H9 (cell line): ENCODE data around the gene MTFMT. TPM values are rescaled to one million over a fixed set of nuclear protein-coding genes. Genes with fewer than 3 reads are reported as not detected.

ENCODE experiments used
- DNase-seq: peaks from one replicate; pipeline ENCODE4 v3.0.0-alpha.2; 2017
- H2AFZ ChIP-seq: one replicate; pipeline ENCODE4 v1.6.1; 2013; ENCODE audit warnings: mild to moderate bottlenecking, low read length, control low read depth, moderate library complexity
- H2AK5ac ChIP-seq: 2 replicates; pipeline ENCODE4 v1.6.1; 2013; ENCODE audit warnings: low read length, control low read depth, mixed read lengths; ENCODE audit not compliant: insufficient read length
- H2BK120ac ChIP-seq: one replicate; pipeline ENCODE4 v1.6.1; 2013; ENCODE audit warnings: low read depth, mild to moderate bottlenecking, low read length, control low read depth, inconsistent platforms; ENCODE audit not compliant: poor library complexity, severe bottlenecking
- H2BK12ac ChIP-seq: 2 replicates; pipeline ENCODE4 v1.6.1; 2013; ENCODE audit warnings: low read length, control low read depth, mixed read lengths, low read depth; ENCODE audit not compliant: insufficient read length
- H2BK15ac ChIP-seq: 2 replicates; pipeline ENCODE4 v1.6.1; 2013; ENCODE audit warnings: low read depth, low read length, control low read depth
- H2BK20ac ChIP-seq: one replicate; pipeline ENCODE4 v1.6.1; 2013; ENCODE audit warnings: low read depth, mild to moderate bottlenecking, low read length, control low read depth, inconsistent platforms; ENCODE audit not compliant: poor library complexity, severe bottlenecking
- H2BK5ac ChIP-seq: 2 replicates; pipeline ENCODE4 v1.6.1; 2013; ENCODE audit warnings: low read length, control low read depth, mixed read lengths; ENCODE audit not compliant: insufficient read length
- H3K14ac ChIP-seq: 2 replicates; pipeline ENCODE4 v1.6.1; 2013; ENCODE audit warnings: low read length, control low read depth; ENCODE audit not compliant: insufficient read depth
- H3K18ac ChIP-seq: 2 replicates; pipeline ENCODE4 v1.6.1; 2013; ENCODE audit warnings: low read depth, mild to moderate bottlenecking, mixed read lengths, low read length, control low read depth; ENCODE audit not compliant: insufficient read length
- H3K23ac ChIP-seq: 2 replicates; pipeline ENCODE4 v1.6.1; 2013; ENCODE audit warnings: low read length, control low read depth, mixed read lengths, low read depth; ENCODE audit not compliant: insufficient read length
- H3K23me2 ChIP-seq: 2 replicates; pipeline ENCODE4 v1.6.1; 2013; ENCODE audit warnings: low read depth, mild to moderate bottlenecking, mixed read lengths, low read length, control low read depth; ENCODE audit not compliant: insufficient read length, poor library complexity, severe bottlenecking
- H3K27ac ChIP-seq: 2 replicates; pipeline ENCODE4 v1.5.1; 2013; ENCODE audit warnings: low read length, control low read depth, mixed read lengths, low read depth; ENCODE audit not compliant: insufficient read length
- H3K27me3 ChIP-seq: 2 replicates; pipeline ENCODE4 v1.6.1; 2013; ENCODE audit warnings: low read length, control low read depth, inconsistent platforms; ENCODE audit not compliant: insufficient read depth
- H3K4ac ChIP-seq: 2 replicates; pipeline ENCODE4 v1.6.1; 2013; ENCODE audit warnings: low read depth, mild to moderate bottlenecking, control low read depth, inconsistent platforms, low read length, moderate library complexity
- H3K4me1 ChIP-seq: 2 replicates; pipeline ENCODE4 v1.6.1; 2013; ENCODE audit warnings: low read length, control low read depth, inconsistent platforms; ENCODE audit not compliant: insufficient read depth
- H3K4me2 ChIP-seq: 2 replicates; pipeline ENCODE4 v1.6.1; 2013; ENCODE audit warnings: low read length, control low read depth, mixed read lengths; ENCODE audit not compliant: insufficient read length, insufficient read depth
- H3K56ac ChIP-seq: 2 replicates; pipeline ENCODE4 v1.6.1; 2013; ENCODE audit warnings: low read depth, mild to moderate bottlenecking, mixed read lengths, low read length, control low read depth; ENCODE audit not compliant: insufficient read length
- H3K79me1 ChIP-seq: 2 replicates; pipeline ENCODE4 v1.6.1; 2013; ENCODE audit warnings: low read depth, mild to moderate bottlenecking, moderate library complexity, low read length, control low read depth, inconsistent platforms; ENCODE audit not compliant: insufficient read depth, poor library complexity, severe bottlenecking
- H3K79me2 ChIP-seq: 2 replicates; pipeline ENCODE4 v1.6.1; 2013; ENCODE audit warnings: low read length, control low read depth, inconsistent platforms; ENCODE audit not compliant: insufficient read depth
- H3K9ac ChIP-seq: 2 replicates; pipeline ENCODE4 v1.6.1; 2013; ENCODE audit warnings: low read length, control low read depth, mixed read lengths; ENCODE audit not compliant: insufficient read length; ENCODE audit errors: extremely low read depth
- H3K9me3 ChIP-seq: one replicate; pipeline ENCODE4 v1.6.1; 2013; ENCODE audit warnings: low read depth, low read length, inconsistent platforms; ENCODE audit not compliant: control insufficient read depth
- H3T11ph ChIP-seq: one replicate; pipeline ENCODE4 v1.6.1; 2013; ENCODE audit warnings: mild to moderate bottlenecking, low read length, control low read depth, inconsistent platforms
- H4K20me1 ChIP-seq: one replicate; pipeline ENCODE4 v1.6.1; 2013; ENCODE audit not compliant: control insufficient read depth, insufficient read length, insufficient read depth
- H4K5ac ChIP-seq: 2 replicates; pipeline ENCODE4 v1.6.1; 2013; ENCODE audit warnings: low read depth, mild to moderate bottlenecking, mixed read lengths, low read length, control low read depth; ENCODE audit not compliant: insufficient read length
- H4K8ac ChIP-seq: replicated peaks from 2 replicates; pipeline ENCODE4 v1.6.1; 2013; ENCODE audit warnings: low read length, control low read depth, mixed read lengths, low read depth; ENCODE audit not compliant: insufficient read length
- H4K91ac ChIP-seq: 2 replicates; pipeline ENCODE4 v1.6.1; 2013; ENCODE audit warnings: low read depth, mild to moderate bottlenecking, moderate library complexity, mixed read lengths, low read length, control low read depth; ENCODE audit not compliant: insufficient read length
- H3K27ac Mint-ChIP-seq, 3 experiments: 2 replicates in 2 of 3; 3 replicates in 1 of 3; pipeline ENCODE4 v1.8.0; 2020 to 2021; ENCODE audit warnings: mixed read lengths in 3 of 3, mild to moderate bottlenecking in 1 of 3, moderate library complexity in 1 of 3
- H3K27me3 Mint-ChIP-seq: 2 replicates; pipeline ENCODE4 v1.8.0; 2021; ENCODE audit warnings: low read depth, mild to moderate bottlenecking, moderate library complexity, mixed read lengths
- H3K36me3 Mint-ChIP-seq, 3 experiments: 2 replicates in 2 of 3; 3 replicates in 1 of 3; pipeline ENCODE4 v1.8.0; 2020 to 2021; ENCODE audit warnings: low read depth in 3 of 3, mixed read lengths in 3 of 3; ENCODE audit not compliant: insufficient read depth in 1 of 3
- H3K4me1 Mint-ChIP-seq, 2 experiments: 2 replicates each; pipeline ENCODE4 v1.8.0; 2020; ENCODE audit warnings: mixed read lengths in 2 of 2
- H3K4me3 Mint-ChIP-seq, 2 experiments: 2 replicates in 1 of 2; 3 replicates in 1 of 2; pipeline ENCODE4 v1.8.0; 2020 to 2021; ENCODE audit warnings: mild to moderate bottlenecking in 2 of 2, mixed read lengths in 2 of 2, moderate library complexity in 1 of 2
- H3K9me3 Mint-ChIP-seq, 2 experiments: 2 replicates in 1 of 2; 3 replicates in 1 of 2; pipeline ENCODE4 v1.8.0; 2020; ENCODE audit warnings: mild to moderate bottlenecking in 2 of 2, mixed read lengths in 2 of 2, moderate library complexity in 1 of 2
- WGBS: extraction: QIAGEN DNeasy Blood & Tissue Kit; methylation state at CpG from one replicate; pipeline ENCODE4 v1.1.7; 2013; ENCODE audit warnings: missing lambda C conversion rate, low lambda C conversion rate, mixed read lengths; ENCODE audit not compliant: insufficient read length; ENCODE audit errors: extremely low coverage; 5-methylcytosine and 5-hydroxymethylcytosine counted together
- total RNA-seq: library from RNA; stranded (reverse); gene quantifications from 2 replicates; pipeline ENCODE4 v1.2.1, GENCODE V29; 2021
- TF ChIP-seq, protein P1 (sequence below): fragments of 200-600 bp; sonication (generic); conservative IDR thresholded peaks from 3 replicates; pipeline ENCODE4 v1.8.0; 2021; ENCODE audit warnings: antibody characterized with exemption, mild to moderate bottlenecking

Gene MTFMT
- total RNA-seq, 1 experiment from 2014 or later, result 16.0 TPM

DNA sequence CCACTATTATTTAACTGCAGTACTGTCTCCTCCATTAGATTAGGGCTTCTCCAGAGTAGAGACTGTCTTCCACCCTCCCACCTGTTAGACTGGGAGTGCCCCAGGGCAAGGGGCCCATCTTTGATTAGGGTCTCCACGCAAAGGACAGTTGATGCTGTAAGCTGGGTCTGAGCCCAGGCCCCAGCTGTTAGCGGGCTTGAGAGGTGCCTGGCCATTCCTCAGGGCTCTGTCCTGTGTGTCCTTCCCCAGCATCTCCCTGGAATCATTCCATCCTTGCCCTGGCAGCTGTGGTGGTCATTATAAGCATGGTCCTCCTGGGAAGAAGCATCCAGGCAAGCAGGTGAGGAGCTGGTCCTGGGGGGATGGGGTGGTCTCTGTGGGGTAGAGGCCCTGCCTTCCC lies 21.8 kb upstream of the MTFMT start:
- Histone ChIP-seq H4K8ac (no peak overlapping the region), H2BK12ac (no peak overlapping the region), H4K5ac (no peak overlapping the region), H3T11ph (no peak overlapping the region), H4K20me1 (no peaks in the 10 kb centered on the region), H3K27ac (no peak overlapping the region), H2BK15ac (no peak overlapping the region), H2AFZ (no peak overlapping the region), H3K4me2 (no peak overlapping the region), H3K23ac (no peak overlapping the region), H2BK5ac (no peak overlapping the region), H3K27me3 (no peaks in the 10 kb centered on the region), H3K56ac (no peak overlapping the region), H3K9me3 (no peaks in the 10 kb centered on the region), H3K14ac (no peak overlapping the region), H3K79me1 (no peaks in the 10 kb centered on the region), H4K91ac (no peak overlapping the region), H3K9ac (no peak overlapping the region), H2AK5ac (no peak overlapping the region), H3K4me1 (no peaks in the 10 kb centered on the region), H3K23me2 (no peaks in the 10 kb centered on the region), H2BK20ac (no peak overlapping the region), H2BK120ac (no peak overlapping the region), H3K4ac (no peak overlapping the region), H3K18ac (no peak overlapping the region), H3K79me2 (no peaks in the 10 kb centered on the region)
- no peak overlapping the region for H3K4me3 Mint-ChIP-seq
- WGBS, result no CpG with 5 or more reads among the region's 2 CpGs
- H3K27me3 Mint-ChIP-seq, result no peaks in the 10 kb centered on the region
- TF ChIP-seq, protein P1, sequence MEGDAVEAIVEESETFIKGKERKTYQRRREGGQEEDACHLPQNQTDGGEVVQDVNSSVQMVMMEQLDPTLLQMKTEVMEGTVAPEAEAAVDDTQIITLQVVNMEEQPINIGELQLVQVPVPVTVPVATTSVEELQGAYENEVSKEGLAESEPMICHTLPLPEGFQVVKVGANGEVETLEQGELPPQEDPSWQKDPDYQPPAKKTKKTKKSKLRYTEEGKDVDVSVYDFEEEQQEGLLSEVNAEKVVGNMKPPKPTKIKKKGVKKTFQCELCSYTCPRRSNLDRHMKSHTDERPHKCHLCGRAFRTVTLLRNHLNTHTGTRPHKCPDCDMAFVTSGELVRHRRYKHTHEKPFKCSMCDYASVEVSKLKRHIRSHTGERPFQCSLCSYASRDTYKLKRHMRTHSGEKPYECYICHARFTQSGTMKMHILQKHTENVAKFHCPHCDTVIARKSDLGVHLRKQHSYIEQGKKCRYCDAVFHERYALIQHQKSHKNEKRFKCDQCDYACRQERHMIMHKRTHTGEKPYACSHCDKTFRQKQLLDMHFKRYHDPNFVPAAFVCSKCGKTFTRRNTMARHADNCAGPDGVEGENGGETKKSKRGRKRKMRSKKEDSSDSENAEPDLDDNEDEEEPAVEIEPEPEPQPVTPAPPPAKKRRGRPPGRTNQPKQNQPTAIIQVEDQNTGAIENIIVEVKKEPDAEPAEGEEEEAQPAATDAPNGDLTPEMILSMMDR, result no peak
- H3K36me3 Mint-ChIP-seq, result peaks cover 0 to 1% (median 0%) of the 10 kb centered on the region in 3 experiments; a peak in 1 of 7 replicates
- peak overlapping the region in 1 of 3 experiments; percentile 7; a peak in 1 of 7 replicates for H3K27ac Mint-ChIP-seq
- peaks cover 5 to 6% of the 10 kb centered on the region in 2 experiments for H3K4me1 Mint-ChIP-seq
- DNase-seq, result no peak
- H3K9me3 Mint-ChIP-seq, result no peaks in the 10 kb centered on the region
